ENCODE measurements around the gene ZNF398.

- no peak for TF ChIP-seq POLR2A (IDR thresholded peaks at IDR 0.05)
- TF ChIP-seq CTCF (IDR thresholded peaks at IDR 0.05) = no peak
- no peak for TF ChIP-seq POLR2AphosphoS5 (IDR thresholded peaks at IDR 0.05)
Observed at GRCh38 chr7:149228831-149229471, 81.7 kb downstream of the ZNF398 start.

Measured in transverse colon (tissue), 4 donors.